GM12872 (cell line): ENCODE data around the gene FAF1.

Experiments
- TF ChIP-seq, protein P1 (sequence below): IDR thresholded peaks from 3 replicates; pipeline ENCODE4 v1.5.1; 2011; ENCODE audit warnings: low read depth, mild to moderate bottlenecking, low read length, moderate library complexity; ENCODE audit not compliant: insufficient read depth

FAF1 gene

GRCh38 chr1:50622259-50622658 is 337.8 kb downstream of the FAF1 start:
- TF ChIP-seq, protein P1, sequence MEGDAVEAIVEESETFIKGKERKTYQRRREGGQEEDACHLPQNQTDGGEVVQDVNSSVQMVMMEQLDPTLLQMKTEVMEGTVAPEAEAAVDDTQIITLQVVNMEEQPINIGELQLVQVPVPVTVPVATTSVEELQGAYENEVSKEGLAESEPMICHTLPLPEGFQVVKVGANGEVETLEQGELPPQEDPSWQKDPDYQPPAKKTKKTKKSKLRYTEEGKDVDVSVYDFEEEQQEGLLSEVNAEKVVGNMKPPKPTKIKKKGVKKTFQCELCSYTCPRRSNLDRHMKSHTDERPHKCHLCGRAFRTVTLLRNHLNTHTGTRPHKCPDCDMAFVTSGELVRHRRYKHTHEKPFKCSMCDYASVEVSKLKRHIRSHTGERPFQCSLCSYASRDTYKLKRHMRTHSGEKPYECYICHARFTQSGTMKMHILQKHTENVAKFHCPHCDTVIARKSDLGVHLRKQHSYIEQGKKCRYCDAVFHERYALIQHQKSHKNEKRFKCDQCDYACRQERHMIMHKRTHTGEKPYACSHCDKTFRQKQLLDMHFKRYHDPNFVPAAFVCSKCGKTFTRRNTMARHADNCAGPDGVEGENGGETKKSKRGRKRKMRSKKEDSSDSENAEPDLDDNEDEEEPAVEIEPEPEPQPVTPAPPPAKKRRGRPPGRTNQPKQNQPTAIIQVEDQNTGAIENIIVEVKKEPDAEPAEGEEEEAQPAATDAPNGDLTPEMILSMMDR = no peak

DNA sequence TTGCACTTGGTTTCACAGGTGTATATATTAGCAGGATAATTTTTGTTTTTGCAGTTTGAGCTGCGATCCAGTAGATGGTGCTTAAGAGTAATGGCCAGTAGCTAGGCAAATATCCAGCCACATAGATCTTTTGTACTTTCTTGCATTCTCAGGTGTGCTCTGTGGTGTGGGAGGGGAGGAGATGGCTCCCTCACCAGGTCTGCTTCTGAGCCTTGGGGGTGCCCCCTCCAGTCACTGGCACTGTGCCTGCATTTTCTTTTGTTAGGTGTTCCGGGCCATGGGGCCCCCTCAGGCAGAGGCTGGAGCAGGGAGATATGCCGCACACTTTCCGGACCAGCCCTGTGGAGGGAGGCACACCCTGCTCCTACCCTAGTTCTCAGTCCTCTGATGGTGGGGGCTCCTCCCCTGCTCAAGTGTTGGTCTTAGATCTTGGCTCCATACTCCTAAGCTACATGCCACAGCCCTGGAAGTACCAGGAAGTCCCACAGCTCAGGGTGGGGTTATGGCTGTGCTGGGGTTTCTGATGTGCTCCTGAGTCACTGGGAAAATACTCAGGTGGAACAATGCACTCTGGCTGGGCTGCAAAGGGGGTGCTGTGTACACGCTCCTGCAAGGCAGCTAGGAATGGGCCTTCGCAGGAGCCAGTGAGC is 339.3 kb downstream of the FAF1 start:
- TF ChIP-seq, protein P1 = peak; percentile 38; the same call in 1 of the 3 replicates

GRCh38 chr1:50615036-50615750 is 344.9 kb downstream of the FAF1 start:
- TF ChIP-seq, protein P1 = no peak

GRCh38 chr1:50611675-50612074 is 348.4 kb downstream of the FAF1 start:
- TF ChIP-seq, protein P1 = no peak

- TF ChIP-seq, protein P1 = no peak
Measured at GRCh38 chr1:50610563-50610962, 349.5 kb downstream of the FAF1 start.

GRCh38 chr1:50609508-50609907 is 350.6 kb downstream of the FAF1 start:
- TF ChIP-seq, protein P1 = no peak

DNA sequence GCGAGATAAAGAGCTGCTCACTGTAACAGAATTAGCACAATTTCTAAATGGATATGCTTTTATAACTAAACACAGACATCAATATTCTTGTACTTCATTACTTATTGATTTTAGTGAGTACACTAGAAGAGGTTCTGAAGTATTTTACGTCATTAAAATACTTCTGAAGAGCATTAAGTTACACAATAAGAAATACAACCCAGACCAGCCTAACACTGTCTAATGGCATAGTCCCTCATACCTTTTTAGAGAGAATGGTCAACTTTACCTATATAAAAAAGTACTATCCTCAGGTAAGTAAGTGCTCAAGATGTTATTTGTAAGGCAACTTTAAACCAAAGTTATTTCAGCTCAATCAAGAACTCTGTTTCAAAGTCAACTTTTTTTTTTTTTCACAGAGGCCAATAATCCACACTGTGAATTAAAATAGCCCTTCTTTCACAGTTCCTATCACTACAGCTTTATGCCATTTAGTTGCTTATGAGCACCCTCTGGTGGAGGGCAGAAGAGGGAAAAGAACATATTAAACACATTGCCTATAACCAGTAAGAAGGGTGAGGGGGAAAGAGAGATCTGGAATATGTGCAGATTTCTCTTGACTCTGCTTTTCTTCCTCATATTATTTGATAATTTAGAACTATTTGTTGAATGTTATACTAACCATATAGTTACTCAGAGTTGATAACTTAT is 354.7 kb downstream of the FAF1 start:
- TF ChIP-seq, protein P1 = peak; percentile 48
